Left ventricle myocardium superior (tissue), 1 donor: ENCODE measurements around the gene FNDC11. TPM values are rescaled to one million over a fixed set of nuclear protein-coding genes. Genes with fewer than 3 reads are reported as not detected.
"Not testable (repeated sequence)": the region's sequence is repeated elsewhere in the genome, so short reads cannot be mapped to it uniquely, and the experiment has no call there.

ENCODE experiments used
- ATAC-seq: fragments of 200-7000 bp; cut with Tn5 transposase; one replicate; pipeline ENCODE4 v1.9.1; 2020; ENCODE audit warnings: mild to moderate bottlenecking, moderate library complexity
- DNase-seq: peaks from one replicate; pipeline ENCODE4 v3.0.0-alpha.2; 2020
- intact Hi-C: fragments of 100-400 bp; cut with micrococcal nuclease; formaldehyde crosslinking; loops from one replicate; pipeline ENCODE4 v1.11.0; 2022
- total RNA-seq: library from RNA; stranded (reverse); fragmentation: NEBNext Ultra II Directional; extraction: Animal tissue kit (Norgen Biotek cat#: 25700); gene quantifications from one replicate; pipeline ENCODE4 v1.2.1, GENCODE V29; 2021
- donor health status: DM: no; HTN: yes; CAD: no; lungs with severe emphysema.

FNDC11 gene
- total RNA-seq, 1 donor from 2014 or later = 0.15 TPM

GRCh38 chr20:63548542-63548941, 5.4 kb upstream of the FNDC11 start:
- ATAC-seq (no peak), DNase-seq (no peak)
- intact Hi-C loops = no loop called here

- intact Hi-C loops = no loop called here
- DNase-seq = no peak
- ATAC-seq = no peak
These were observed 4.9 kb upstream of the FNDC11 start for GRCh38 chr20:63549019-63549418.

- DNase-seq (no peak), ATAC-seq (no peak)
- intact Hi-C loops = no loop called here
These were observed 4.2 kb upstream of the FNDC11 start for GRCh38 chr20:63549679-63550282.

- intact Hi-C loops = no loop called here
- ATAC-seq (no peak), DNase-seq (no peak)
These were observed 2.9 kb upstream of the FNDC11 start for GRCh38 chr20:63551068-63551467.

- ATAC-seq (no peak), DNase-seq (no peak)
- intact Hi-C loops = no loop called here
These were observed 1.3 kb upstream of the FNDC11 start for GRCh38 chr20:63552481-63553249.

- DNase-seq (peak; percentile 81), ATAC-seq (peak; percentile 82)
- intact Hi-C loops = no loop called here
These were observed 567 bp upstream of the FNDC11 start for GRCh38 chr20:63553251-63553932.

GRCh38 chr20:63554361-63555278, 661 bp downstream of the FNDC11 start:
- DNase-seq (peak; percentile 31), ATAC-seq (no peak)
- intact Hi-C loops = no loop called here

- intact Hi-C loops = no loop called here
- peak; percentile 28 for DNase-seq
- ATAC-seq = no peak
These were observed 1.9 kb downstream of the FNDC11 start for GRCh38 chr20:63555661-63556381.

- no peak for ATAC-seq
- intact Hi-C loops = no loop called here
- no peak for DNase-seq
These were observed 3.0 kb downstream of the FNDC11 start for GRCh38 chr20:63556873-63557478.

- ATAC-seq = no peak
- intact Hi-C loops = no loop called here
These were observed 3.5 kb downstream of the FNDC11 start for GRCh38 chr20:63557481-63557891.

GRCh38 chr20:63558804-63559484, 5.0 kb downstream of the FNDC11 start:
- ATAC-seq (no peak), DNase-seq (no peak)
- intact Hi-C loops = no loop called here

More at GRCh38 chr20:63557481-63557891, 3.5 kb downstream of the FNDC11 start:
- DNase-seq = no peak

GRCh38 chr20:63559485-63560332, 5.8 kb downstream of the FNDC11 start:
- DNase-seq, ATAC-seq, intact Hi-C loops: not testable (repeated sequence)

- intact Hi-C loops = no loop called here
- no peak for ATAC-seq
- DNase-seq = no peak
These were observed 6.4 kb downstream of the FNDC11 start for GRCh38 chr20:63560333-63560805.

GRCh38 chr20:63560856-63561609, 7.1 kb downstream of the FNDC11 start:
- ATAC-seq = no peak
- no peak for DNase-seq
- intact Hi-C loops = no loop called here

GRCh38 chr20:63561624-63562396, 7.9 kb downstream of the FNDC11 start:
- intact Hi-C loops = no loop called here
- DNase-seq (no peak), ATAC-seq (no peak)
